ENCODE results near the gene HSD3B7. TPM values are rescaled to one million over a fixed set of nuclear protein-coding genes. Genes with fewer than 3 reads are reported as not detected.
A peak's percentile ranks its signal among the peaks of the same experiment; 100 is the strongest.
"Not testable (repeated sequence)": the region's sequence is repeated elsewhere in the genome, so short reads cannot be mapped to it uniquely, and the experiment has no call there.

The HSD3B7 gene
- total RNA-seq, 2 experiments from 2014 or later, result 1.5 TPM

DNA sequence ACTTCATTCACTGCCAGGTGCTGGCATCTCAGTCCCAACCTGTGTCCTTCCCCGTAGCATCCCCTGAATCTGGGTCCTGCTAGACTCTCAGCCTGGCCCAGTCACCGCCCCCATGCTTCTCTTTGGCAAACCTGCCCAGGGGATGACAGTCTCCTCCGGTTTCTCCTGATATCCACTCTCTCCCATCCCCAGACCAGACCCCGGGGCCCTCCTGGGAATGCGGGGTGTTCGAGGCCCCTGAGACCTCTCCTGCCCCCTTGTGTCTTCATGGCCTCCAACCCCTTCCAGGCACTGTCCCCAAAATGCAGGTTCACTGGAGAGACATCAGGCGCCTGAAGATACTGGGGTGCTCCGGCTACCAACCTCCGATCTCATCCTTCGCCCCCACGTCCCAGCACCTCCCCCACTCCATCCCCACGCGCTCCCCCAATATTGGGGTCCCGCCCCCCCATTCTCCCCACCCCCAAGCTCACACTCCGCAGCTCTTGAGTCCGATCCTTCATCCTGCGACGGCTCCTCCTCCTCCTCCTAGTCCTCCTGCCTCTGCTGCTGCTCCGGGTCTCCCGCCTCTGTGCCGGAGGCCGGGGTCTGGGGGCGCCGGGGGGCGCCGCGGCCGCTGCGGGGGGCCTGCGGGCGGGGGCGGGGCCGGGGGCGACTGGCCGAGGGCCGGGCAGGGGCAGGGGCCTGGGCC, 25.0 kb downstream of the HSD3B7 start:
- Mint-ChIP-seq H3K27ac (peak overlapping the region; percentile 0), H3K36me3 (no peaks in the 10 kb centered on the region), H3K4me1 (peaks cover 7% of the 10 kb centered on the region), H3K27me3 (peaks cover 21% of the 10 kb centered on the region), H3K9me3 (no peaks in the 10 kb centered on the region), H3K4me3 (peak overlapping the region; percentile 73)
- no peak for DNase-seq

GRCh38 chr16:31010585-31011325, 25.7 kb downstream of the HSD3B7 start, which contains the start of gene STX1B:
STX1B (minus strand) TSS chr16:31010638; CDS start chr16:31010396, 242 bp downstream.
- DNase-seq, result peak; percentile 51
- H3K4me3 Mint-ChIP-seq, result peak within 1 kb of the TSS; percentile 73
- peaks cover 7% of the 10 kb centered on the region for H3K4me1 Mint-ChIP-seq
- no peaks in the 10 kb centered on the region for H3K36me3 Mint-ChIP-seq
- H3K9me3 Mint-ChIP-seq, result no peaks in the 10 kb centered on the region
- H3K27ac Mint-ChIP-seq, result peak within 1 kb of the TSS; percentile 0
- peaks cover 26% of the 10 kb centered on the region for H3K27me3 Mint-ChIP-seq

DNA sequence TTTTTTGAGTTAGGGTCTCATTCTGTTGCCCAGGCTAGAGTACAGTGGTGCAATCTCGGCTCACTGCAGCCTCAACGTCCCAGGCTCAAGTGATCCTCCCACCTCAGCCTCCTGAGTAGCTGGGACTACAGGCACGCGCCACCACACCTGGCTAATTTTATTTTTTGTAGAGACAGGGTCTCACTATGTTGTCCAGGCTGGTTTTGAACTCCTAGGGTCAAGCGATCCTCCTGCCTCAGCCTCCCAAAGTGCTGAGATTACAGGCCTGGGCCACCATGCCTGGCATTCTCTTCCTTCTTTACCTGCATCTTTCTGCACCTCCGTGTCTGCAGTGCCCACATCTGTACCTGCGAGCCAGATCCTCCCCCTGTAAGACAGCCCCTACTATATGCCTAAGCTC, 26.8 kb downstream of the HSD3B7 start:
- H3K36me3 Mint-ChIP-seq, H3K9me3 Mint-ChIP-seq, H3K4me1 Mint-ChIP-seq, H3K27ac Mint-ChIP-seq, DNase-seq: not testable (repeated sequence)
- Mint-ChIP-seq H3K27me3 (peaks cover 30% of the 10 kb centered on the region), H3K4me3 (peak overlapping the region; percentile 72)

GRCh38 chr16:31013292-31013691, 28.3 kb downstream of the HSD3B7 start:
- not testable (repeated sequence) for H3K36me3 Mint-ChIP-seq, H3K27ac Mint-ChIP-seq, H3K4me3 Mint-ChIP-seq, DNase-seq, H3K4me1 Mint-ChIP-seq, H3K9me3 Mint-ChIP-seq
- peaks cover 30% of the 10 kb centered on the region for H3K27me3 Mint-ChIP-seq

DNA sequence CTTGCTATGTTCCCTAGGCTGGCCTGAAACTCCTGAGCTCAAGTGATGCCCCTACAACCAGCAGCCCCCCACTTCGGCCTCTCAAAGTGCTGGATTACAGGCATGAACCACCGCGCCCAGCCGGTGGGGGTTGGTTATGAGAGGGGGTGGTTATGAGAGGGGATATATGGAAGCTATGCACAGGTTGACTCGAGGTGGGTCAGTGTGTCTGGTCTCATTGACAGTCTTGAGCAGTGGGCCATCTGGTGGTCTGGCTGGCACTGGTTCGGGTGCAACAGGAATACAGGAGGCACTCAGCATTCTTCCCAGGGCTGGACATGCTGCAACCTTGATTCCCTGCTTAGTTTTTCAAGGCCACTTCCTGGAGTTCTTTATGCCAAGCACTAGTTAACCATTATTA, 31.0 kb downstream of the HSD3B7 start:
- no peak overlapping the region for H3K27ac Mint-ChIP-seq
- H3K9me3 Mint-ChIP-seq, result no peaks in the 10 kb centered on the region
- peaks cover 30% of the 10 kb centered on the region for H3K27me3 Mint-ChIP-seq
- no peaks in the 10 kb centered on the region for H3K36me3 Mint-ChIP-seq
- no peak for DNase-seq
- H3K4me3 Mint-ChIP-seq, result no peak overlapping the region
- H3K4me1 Mint-ChIP-seq, result no peaks in the 10 kb centered on the region

- H3K36me3 Mint-ChIP-seq, H3K4me3 Mint-ChIP-seq, H3K27ac Mint-ChIP-seq, DNase-seq, H3K9me3 Mint-ChIP-seq, H3K4me1 Mint-ChIP-seq: not testable (repeated sequence)
- peaks cover 17% of the 10 kb centered on the region for H3K27me3 Mint-ChIP-seq
Measured at GRCh38 chr16:31017756-31018155, 32.7 kb downstream of the HSD3B7 start.

DNA sequence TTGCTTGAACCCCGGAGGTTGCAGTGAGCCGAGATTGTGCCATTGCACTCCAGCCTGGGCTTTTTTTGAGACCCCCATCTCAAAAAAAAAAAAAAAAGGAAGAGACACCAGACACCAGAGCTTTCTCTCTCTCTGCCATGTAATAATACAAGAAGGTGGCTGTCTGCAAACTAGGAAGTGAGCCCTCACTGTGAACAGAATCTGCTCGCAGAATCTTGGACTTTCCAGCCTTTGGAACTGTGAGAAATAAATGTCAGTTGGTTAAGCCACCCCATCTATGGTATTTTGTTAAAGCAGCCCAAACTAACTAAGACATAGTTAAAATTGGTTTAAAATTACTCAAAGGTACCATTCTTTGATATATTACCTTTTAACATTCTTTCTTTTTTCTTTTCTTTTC, 35.5 kb downstream of the HSD3B7 start:
- no peak overlapping the region for H3K27ac Mint-ChIP-seq
- H3K27me3 Mint-ChIP-seq, result peaks cover 5% of the 10 kb centered on the region
- H3K4me3 Mint-ChIP-seq, result no peak overlapping the region

GRCh38 chr16:31022544-31023251, 37.7 kb downstream of the HSD3B7 start:
- H3K27ac Mint-ChIP-seq, result peak overlapping the region; percentile 62
- H3K4me3 Mint-ChIP-seq, result no peak overlapping the region
- H3K27me3 Mint-ChIP-seq, result no peaks in the 10 kb centered on the region

More for the DNA sequence above, 35.5 kb downstream of the HSD3B7 start:
- H3K4me1 Mint-ChIP-seq, result peaks cover 4% of the 10 kb centered on the region
- no peaks in the 10 kb centered on the region for H3K36me3 Mint-ChIP-seq
- H3K9me3 Mint-ChIP-seq, result no peaks in the 10 kb centered on the region
- DNase-seq, result no peak

DNA sequence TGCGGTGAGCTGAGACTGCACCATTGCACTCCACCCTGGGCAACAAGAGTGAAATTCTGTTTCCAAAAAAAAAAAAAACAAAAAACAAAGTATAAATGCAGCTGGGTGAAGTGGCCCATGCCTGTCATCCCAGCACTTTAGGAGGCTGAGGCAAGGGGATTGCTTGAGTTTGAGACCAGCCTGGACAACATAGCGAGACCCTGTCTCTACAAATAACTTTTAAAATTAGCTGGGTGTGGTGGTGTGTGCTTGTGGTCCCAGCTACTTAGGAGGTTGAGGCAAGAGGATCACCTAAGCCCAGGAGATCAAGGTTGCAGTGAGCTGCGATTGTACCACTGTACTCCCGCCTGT, 38.2 kb downstream of the HSD3B7 start:
- H3K9me3 Mint-ChIP-seq, result no peaks in the 10 kb centered on the region
- no peaks in the 10 kb centered on the region for H3K27me3 Mint-ChIP-seq
- H3K27ac Mint-ChIP-seq, result peak overlapping the region; percentile 62
- peaks cover 4% of the 10 kb centered on the region for H3K4me1 Mint-ChIP-seq
- no peaks in the 10 kb centered on the region for H3K36me3 Mint-ChIP-seq
- DNase-seq, result no peak
- H3K4me3 Mint-ChIP-seq, result no peak overlapping the region

More at GRCh38 chr16:31022544-31023251, 37.7 kb downstream of the HSD3B7 start:
- Mint-ChIP-seq H3K36me3 (no peaks in the 10 kb centered on the region), H3K9me3 (no peaks in the 10 kb centered on the region), H3K4me1 (peaks cover 4% of the 10 kb centered on the region)
- no peak for DNase-seq

GRCh38 chr16:31023627-31024226, 38.7 kb downstream of the HSD3B7 start:
- H3K27me3 Mint-ChIP-seq, result no peaks in the 10 kb centered on the region
- no peak overlapping the region for H3K27ac Mint-ChIP-seq
- no peak overlapping the region for H3K4me3 Mint-ChIP-seq
- H3K9me3 Mint-ChIP-seq, result no peaks in the 10 kb centered on the region
- DNase-seq, result no peak
- H3K4me1 Mint-ChIP-seq, result peaks cover 4% of the 10 kb centered on the region
- no peaks in the 10 kb centered on the region for H3K36me3 Mint-ChIP-seq

GRCh38 chr16:31025339-31025738, 40.3 kb downstream of the HSD3B7 start:
- H3K27ac Mint-ChIP-seq, result no peak overlapping the region
- H3K4me3 Mint-ChIP-seq, result no peak overlapping the region
- H3K9me3 Mint-ChIP-seq, result no peaks in the 10 kb centered on the region
- H3K36me3 Mint-ChIP-seq, result no peaks in the 10 kb centered on the region
- peaks cover 4% of the 10 kb centered on the region for H3K4me1 Mint-ChIP-seq
- no peak for DNase-seq
- no peaks in the 10 kb centered on the region for H3K27me3 Mint-ChIP-seq

DNA sequence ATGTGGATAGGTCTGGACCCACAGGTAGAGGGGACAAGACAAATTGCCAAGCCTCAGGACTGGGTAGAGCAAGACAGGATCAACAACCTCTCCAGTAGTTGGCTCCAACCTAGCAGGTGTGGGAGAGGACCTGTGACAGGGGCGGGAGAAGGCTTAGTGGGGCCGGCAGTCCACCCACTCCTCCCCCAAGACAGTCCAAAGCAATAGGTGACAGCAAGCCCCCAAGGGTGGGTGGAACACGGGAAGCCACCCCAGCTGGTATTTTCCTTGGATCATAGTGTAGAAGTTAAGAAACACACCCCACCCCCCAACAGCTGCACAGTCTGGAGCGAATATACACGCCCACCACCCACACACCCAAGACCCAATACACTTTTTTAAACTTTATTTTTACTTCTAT, 44.3 kb downstream of the HSD3B7 start:
- Mint-ChIP-seq H3K27ac (no peak overlapping the region), H3K9me3 (no peaks in the 10 kb centered on the region), H3K27me3 (no peaks in the 10 kb centered on the region), H3K4me1 (peaks cover 12% of the 10 kb centered on the region), H3K4me3 (no peak overlapping the region), H3K36me3 (peaks cover 2% of the 10 kb centered on the region)
- no peak for DNase-seq

- Mint-ChIP-seq H3K27me3 (no peaks in the 10 kb centered on the region), H3K4me1 (peaks cover 16% of the 10 kb centered on the region), H3K36me3 (peaks cover 3% of the 10 kb centered on the region), H3K27ac (peak overlapping the region; percentile 56), H3K4me3 (no peak overlapping the region), H3K9me3 (no peaks in the 10 kb centered on the region)
- no peak for DNase-seq
Measured at GRCh38 chr16:31031276-31031675, 46.3 kb downstream of the HSD3B7 start.

GRCh38 chr16:31032736-31033708, 48.0 kb downstream of the HSD3B7 start, which contains the start of gene STX4:
STX4 (plus strand) TSS chr16:31033558; CDS start chr16:31033806, 248 bp downstream.
- peaks cover 18% of the 10 kb centered on the region for H3K4me1 Mint-ChIP-seq
- H3K36me3 Mint-ChIP-seq, result peaks cover 3% of the 10 kb centered on the region

More at GRCh38 chr16:31032736-31033708, 48.0 kb downstream of the HSD3B7 start, which contains the start of gene STX4:
- H3K27ac Mint-ChIP-seq, result peak within 1 kb of the TSS; percentile 93
- H3K4me3 Mint-ChIP-seq, result peak within 1 kb of the TSS; percentile 96
- DNase-seq, result peak; percentile 94
- H3K27me3 Mint-ChIP-seq, result no peaks in the 10 kb centered on the region
- no peaks in the 10 kb centered on the region for H3K9me3 Mint-ChIP-seq
